WTC11 (cell line): ENCODE results near the gene ITPK1. TPM values are rescaled to one million over a fixed set of nuclear protein-coding genes. Genes with fewer than 3 reads are reported as not detected.

ENCODE experiments used
- ATAC-seq: fragments of 200-7000 bp; cut with Tn5 transposase; 2 replicates; pipeline ENCODE4 v1.10.0; 2021; ENCODE audit warnings: mild to moderate bottlenecking, moderate library complexity
- CTCF ChIA-PET: fragments of 300-600 bp; sonication (Branson Sonifier 250); formaldehyde crosslinking; loops from one replicate; lab custom pipeline; 2021; ENCODE audit warnings: antibody characterized with exemption; lab: Charles Lee
- POLR2A ChIA-PET: fragments of 350-600 bp; sonication (Branson Sonifier 250); formaldehyde crosslinking; loops from one replicate; lab custom pipeline; 2021; ENCODE audit warnings: antibody characterized with exemption; lab: Charles Lee
- DNase-seq: peaks from one replicate; pipeline ENCODE4 v3.0.0; 2021; ENCODE audit warnings: low spot score
- H3K27ac Mint-ChIP-seq: 2 replicates; pipeline ENCODE4 v1.8.0; 2021; ENCODE audit warnings: mixed read lengths
- H3K27me3 Mint-ChIP-seq: 2 replicates; pipeline ENCODE4 v1.8.0; 2021; ENCODE audit warnings: low read depth, mild to moderate bottlenecking, moderate library complexity, mixed read lengths
- H3K36me3 Mint-ChIP-seq: 2 replicates; pipeline ENCODE4 v1.8.0; 2021; ENCODE audit warnings: mixed read lengths
- H3K4me1 Mint-ChIP-seq: 2 replicates; pipeline ENCODE4 v1.8.0; 2022; ENCODE audit warnings: mixed read lengths
- H3K4me3 Mint-ChIP-seq: 2 replicates; pipeline ENCODE4 v1.8.0; 2021; ENCODE audit warnings: mild to moderate bottlenecking, moderate library complexity, mixed read lengths
- H3K9me3 Mint-ChIP-seq: 2 replicates; pipeline ENCODE4 v1.8.0; 2021; ENCODE audit warnings: mixed read lengths
- CBFB ChIP-seq: sonication (generic); formaldehyde crosslinking; IDR thresholded peaks from 2 replicates; pipeline ENCODE4 v1.8.1; 2022; ENCODE audit warnings: mild to moderate bottlenecking, low read depth, missing genetic modification reagents
- EMX1 ChIP-seq: fragments of 250-450 bp; sonication (Bioruptor Pico); IDR thresholded peaks from 2 replicates; pipeline ENCODE4 v1.8.0; 2021; ENCODE audit warnings: mild to moderate bottlenecking
- JAZF1 ChIP-seq: fragments of 250-450 bp; sonication (Bioruptor Pico); IDR thresholded peaks from 2 replicates; pipeline ENCODE4 v1.9.0; 2021; ENCODE audit warnings: moderate library complexity, mild to moderate bottlenecking, inconsistent platforms
- NFATC4 ChIP-seq: fragments of 250-450 bp; sonication (Bioruptor Pico); IDR thresholded peaks from 2 replicates; pipeline ENCODE4 v1.9.0; 2021; ENCODE audit warnings: mild to moderate bottlenecking
- NFE2L1 ChIP-seq: sonication (generic); formaldehyde crosslinking; IDR thresholded peaks from 2 replicates; pipeline ENCODE4 v1.8.1; 2023; ENCODE audit warnings: missing genetic modification reagents
- NFYB ChIP-seq: sonication (generic); formaldehyde crosslinking; conservative IDR thresholded peaks from 2 replicates; pipeline ENCODE4 v1.8.0; 2022; ENCODE audit warnings: low read depth, missing genetic modification reagents
- PRRX2 ChIP-seq: fragments of 250-450 bp; sonication (Bioruptor Pico); IDR thresholded peaks from 2 replicates; pipeline ENCODE4 v1.8.0; 2021; ENCODE audit warnings: mild to moderate bottlenecking
- RORB ChIP-seq: fragments of 250-450 bp; sonication (Bioruptor Pico); IDR thresholded peaks from 2 replicates; pipeline ENCODE4 v1.9.0; 2021; ENCODE audit warnings: mild to moderate bottlenecking
- ZNF423 ChIP-seq: fragments of 250-450 bp; sonication (Bioruptor Pico); IDR thresholded peaks from 2 replicates; pipeline ENCODE4 v2.1.2; 2022; ENCODE audit warnings: mild to moderate bottlenecking, moderate library complexity
- total RNA-seq: library from RNA; stranded (reverse); gene quantifications from 3 replicates; pipeline ENCODE4 v1.2.3, GENCODE V29; 2021
- TF ChIP-seq, protein P1 (sequence below): sonication (generic); formaldehyde crosslinking; conservative IDR thresholded peaks from 2 replicates; pipeline ENCODE4 v1.8.1; 2023; ENCODE audit warnings: mild to moderate bottlenecking, low read depth, missing genetic modification reagents, moderate library complexity
- TF ChIP-seq, protein P2 (sequence below): fragments of 250-450 bp; sonication (Bioruptor Pico); IDR thresholded peaks from 2 replicates; pipeline ENCODE4 v1.8.0; 2021; ENCODE audit warnings: mild to moderate bottlenecking
- TF ChIP-seq, protein P3 (sequence below): fragments of 250-450 bp; sonication (Bioruptor Pico); IDR thresholded peaks from 2 replicates; pipeline ENCODE4 v1.9.0; 2021; ENCODE audit warnings: mild to moderate bottlenecking
- TF ChIP-seq, protein P4 (sequence below): sonication (generic); formaldehyde crosslinking; IDR thresholded peaks from 2 replicates; pipeline ENCODE4 v1.8.1; 2023; ENCODE audit warnings: mild to moderate bottlenecking, missing genetic modification reagents
- TF ChIP-seq, protein P5 (sequence below): sonication (generic); formaldehyde crosslinking; IDR thresholded peaks from 2 replicates; pipeline ENCODE4 v1.8.1; 2023; ENCODE audit warnings: mild to moderate bottlenecking, missing genetic modification reagents, borderline replicate concordance
- TF ChIP-seq, protein P6 (sequence below): sonication (generic); formaldehyde crosslinking; IDR thresholded peaks from 2 replicates; pipeline ENCODE4 v1.8.1; 2022; ENCODE audit warnings: missing genetic modification reagents, borderline replicate concordance
- TF ChIP-seq, protein P7 (sequence below): sonication (generic); formaldehyde crosslinking; IDR thresholded peaks from 2 replicates; pipeline ENCODE4 v1.8.1; 2022; ENCODE audit warnings: mild to moderate bottlenecking, missing genetic modification reagents, moderate library complexity, borderline replicate concordance
- TF ChIP-seq, protein P8 (sequence below): fragments of 250-450 bp; sonication (Bioruptor Pico); IDR thresholded peaks from 2 replicates; pipeline ENCODE4 v2.1.2; 2022; ENCODE audit warnings: mild to moderate bottlenecking, moderate library complexity

Gene ITPK1
- total RNA-seq, 1 experiment from 2014 or later, result 144 TPM

DNA sequence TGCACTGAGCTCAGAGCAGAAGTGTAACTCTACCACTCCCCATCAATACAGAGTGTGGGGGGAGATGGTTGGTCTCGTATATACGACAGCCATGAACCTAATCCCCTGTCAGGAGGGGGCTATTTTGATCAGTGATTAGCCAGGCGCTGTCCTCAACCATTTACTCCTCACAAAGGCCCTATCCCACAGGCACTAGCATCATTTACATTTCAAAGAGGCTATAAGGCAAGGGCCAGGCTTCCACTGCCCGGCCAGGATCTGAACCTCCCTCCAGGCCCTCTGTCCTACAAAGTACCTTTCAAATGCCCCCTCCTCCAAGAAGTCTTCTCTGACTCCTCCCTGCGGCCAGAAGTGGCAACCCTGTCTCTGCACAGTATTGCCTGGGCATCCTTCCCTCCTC is 74.7 kb downstream of the ITPK1 start:
- CTCF ChIA-PET, result interaction anchor here (1.1 to 3.0 kb wide), 4 partner anchors 64 to 138 kb away, joined by 4 to 18 read pairs (median 8); no protein-coding TSS in a partner anchor
- peaks cover 93% of the 10 kb centered on the region for H3K4me1 Mint-ChIP-seq
- ATAC-seq (peak; percentile 79), DNase-seq (peak; percentile 54)
- POLR2A ChIA-PET, result no interaction called here
- H3K9me3 Mint-ChIP-seq, result no peaks in the 10 kb centered on the region
- H3K4me3 Mint-ChIP-seq, result peak overlapping the region; percentile 30; the same call in 1 of the 2 replicates
- H3K27me3 Mint-ChIP-seq, result no peaks in the 10 kb centered on the region
- peak overlapping the region; percentile 73 for H3K27ac Mint-ChIP-seq
- TF ChIP-seq NFATC4 (CRISPR knock-in tag) (no peak), JAZF1 (CRISPR knock-in tag) (no peak), PRRX2 (CRISPR knock-in tag) (no peak)
- no peaks in the 10 kb centered on the region for H3K36me3 Mint-ChIP-seq

DNA sequence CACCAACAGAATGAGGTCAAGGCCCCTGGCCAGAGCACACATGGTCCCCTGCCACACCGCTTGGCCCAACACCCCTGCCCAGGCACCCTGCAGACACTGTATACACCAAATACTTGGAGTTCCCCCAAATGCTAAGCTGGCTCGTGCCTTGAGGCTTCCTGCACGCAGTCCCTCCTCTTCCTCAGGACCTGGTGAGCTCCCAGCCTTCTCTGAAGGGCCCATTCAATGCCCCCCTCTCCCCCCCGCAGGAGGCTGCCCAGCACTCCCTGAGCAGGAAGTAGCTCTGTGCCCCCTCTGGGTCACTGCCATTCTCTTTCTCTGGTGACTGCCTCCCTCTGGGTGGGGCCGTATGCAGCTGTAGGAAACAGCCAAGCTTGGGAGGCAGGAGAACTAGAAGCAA is 75.3 kb downstream of the ITPK1 start:
- H3K4me3 Mint-ChIP-seq, result no peak overlapping the region
- peaks cover 87% of the 10 kb centered on the region for H3K4me1 Mint-ChIP-seq
- no peaks in the 10 kb centered on the region for H3K9me3 Mint-ChIP-seq
- no peaks in the 10 kb centered on the region for H3K27me3 Mint-ChIP-seq
- ATAC-seq (0 out of 2 replicates have a peak, but pooled peaks have one; percentile 1), DNase-seq (no peak)
- CTCF ChIA-PET, result interaction anchor here (1.1 to 3.0 kb wide), 4 partner anchors 65 to 139 kb away, joined by 4 to 18 read pairs (median 8); no protein-coding TSS in a partner anchor
- H3K36me3 Mint-ChIP-seq, result no peaks in the 10 kb centered on the region
- POLR2A ChIA-PET, result no interaction called here
- H3K27ac Mint-ChIP-seq, result peak overlapping the region; percentile 73; the same call in 1 of the 2 replicates
- no peak for TF ChIP-seq NFYB (CRISPR knock-in tag)
- TF ChIP-seq, protein P1, sequence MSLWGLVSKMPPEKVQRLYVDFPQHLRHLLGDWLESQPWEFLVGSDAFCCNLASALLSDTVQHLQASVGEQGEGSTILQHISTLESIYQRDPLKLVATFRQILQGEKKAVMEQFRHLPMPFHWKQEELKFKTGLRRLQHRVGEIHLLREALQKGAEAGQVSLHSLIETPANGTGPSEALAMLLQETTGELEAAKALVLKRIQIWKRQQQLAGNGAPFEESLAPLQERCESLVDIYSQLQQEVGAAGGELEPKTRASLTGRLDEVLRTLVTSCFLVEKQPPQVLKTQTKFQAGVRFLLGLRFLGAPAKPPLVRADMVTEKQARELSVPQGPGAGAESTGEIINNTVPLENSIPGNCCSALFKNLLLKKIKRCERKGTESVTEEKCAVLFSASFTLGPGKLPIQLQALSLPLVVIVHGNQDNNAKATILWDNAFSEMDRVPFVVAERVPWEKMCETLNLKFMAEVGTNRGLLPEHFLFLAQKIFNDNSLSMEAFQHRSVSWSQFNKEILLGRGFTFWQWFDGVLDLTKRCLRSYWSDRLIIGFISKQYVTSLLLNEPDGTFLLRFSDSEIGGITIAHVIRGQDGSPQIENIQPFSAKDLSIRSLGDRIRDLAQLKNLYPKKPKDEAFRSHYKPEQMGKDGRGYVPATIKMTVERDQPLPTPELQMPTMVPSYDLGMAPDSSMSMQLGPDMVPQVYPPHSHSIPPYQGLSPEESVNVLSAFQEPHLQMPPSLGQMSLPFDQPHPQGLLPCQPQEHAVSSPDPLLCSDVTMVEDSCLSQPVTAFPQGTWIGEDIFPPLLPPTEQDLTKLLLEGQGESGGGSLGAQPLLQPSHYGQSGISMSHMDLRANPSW, result no peak
- TF ChIP-seq, protein P2, sequence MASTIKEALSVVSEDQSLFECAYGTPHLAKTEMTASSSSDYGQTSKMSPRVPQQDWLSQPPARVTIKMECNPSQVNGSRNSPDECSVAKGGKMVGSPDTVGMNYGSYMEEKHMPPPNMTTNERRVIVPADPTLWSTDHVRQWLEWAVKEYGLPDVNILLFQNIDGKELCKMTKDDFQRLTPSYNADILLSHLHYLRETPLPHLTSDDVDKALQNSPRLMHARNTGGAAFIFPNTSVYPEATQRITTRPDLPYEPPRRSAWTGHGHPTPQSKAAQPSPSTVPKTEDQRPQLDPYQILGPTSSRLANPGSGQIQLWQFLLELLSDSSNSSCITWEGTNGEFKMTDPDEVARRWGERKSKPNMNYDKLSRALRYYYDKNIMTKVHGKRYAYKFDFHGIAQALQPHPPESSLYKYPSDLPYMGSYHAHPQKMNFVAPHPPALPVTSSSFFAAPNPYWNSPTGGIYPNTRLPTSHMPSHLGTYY (CRISPR knock-in tag), result no peak
- TF ChIP-seq, protein P3, sequence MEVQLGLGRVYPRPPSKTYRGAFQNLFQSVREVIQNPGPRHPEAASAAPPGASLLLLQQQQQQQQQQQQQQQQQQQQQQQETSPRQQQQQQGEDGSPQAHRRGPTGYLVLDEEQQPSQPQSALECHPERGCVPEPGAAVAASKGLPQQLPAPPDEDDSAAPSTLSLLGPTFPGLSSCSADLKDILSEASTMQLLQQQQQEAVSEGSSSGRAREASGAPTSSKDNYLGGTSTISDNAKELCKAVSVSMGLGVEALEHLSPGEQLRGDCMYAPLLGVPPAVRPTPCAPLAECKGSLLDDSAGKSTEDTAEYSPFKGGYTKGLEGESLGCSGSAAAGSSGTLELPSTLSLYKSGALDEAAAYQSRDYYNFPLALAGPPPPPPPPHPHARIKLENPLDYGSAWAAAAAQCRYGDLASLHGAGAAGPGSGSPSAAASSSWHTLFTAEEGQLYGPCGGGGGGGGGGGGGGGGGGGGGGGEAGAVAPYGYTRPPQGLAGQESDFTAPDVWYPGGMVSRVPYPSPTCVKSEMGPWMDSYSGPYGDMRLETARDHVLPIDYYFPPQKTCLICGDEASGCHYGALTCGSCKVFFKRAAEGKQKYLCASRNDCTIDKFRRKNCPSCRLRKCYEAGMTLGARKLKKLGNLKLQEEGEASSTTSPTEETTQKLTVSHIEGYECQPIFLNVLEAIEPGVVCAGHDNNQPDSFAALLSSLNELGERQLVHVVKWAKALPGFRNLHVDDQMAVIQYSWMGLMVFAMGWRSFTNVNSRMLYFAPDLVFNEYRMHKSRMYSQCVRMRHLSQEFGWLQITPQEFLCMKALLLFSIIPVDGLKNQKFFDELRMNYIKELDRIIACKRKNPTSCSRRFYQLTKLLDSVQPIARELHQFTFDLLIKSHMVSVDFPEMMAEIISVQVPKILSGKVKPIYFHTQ, result no peak
- no peak for TF ChIP-seq EMX1 (CRISPR knock-in tag)
- TF ChIP-seq CBFB (CRISPR knock-in tag), result no peak
- TF ChIP-seq ZNF423 (CRISPR knock-in tag), result no peak
- TF ChIP-seq, protein P4, sequence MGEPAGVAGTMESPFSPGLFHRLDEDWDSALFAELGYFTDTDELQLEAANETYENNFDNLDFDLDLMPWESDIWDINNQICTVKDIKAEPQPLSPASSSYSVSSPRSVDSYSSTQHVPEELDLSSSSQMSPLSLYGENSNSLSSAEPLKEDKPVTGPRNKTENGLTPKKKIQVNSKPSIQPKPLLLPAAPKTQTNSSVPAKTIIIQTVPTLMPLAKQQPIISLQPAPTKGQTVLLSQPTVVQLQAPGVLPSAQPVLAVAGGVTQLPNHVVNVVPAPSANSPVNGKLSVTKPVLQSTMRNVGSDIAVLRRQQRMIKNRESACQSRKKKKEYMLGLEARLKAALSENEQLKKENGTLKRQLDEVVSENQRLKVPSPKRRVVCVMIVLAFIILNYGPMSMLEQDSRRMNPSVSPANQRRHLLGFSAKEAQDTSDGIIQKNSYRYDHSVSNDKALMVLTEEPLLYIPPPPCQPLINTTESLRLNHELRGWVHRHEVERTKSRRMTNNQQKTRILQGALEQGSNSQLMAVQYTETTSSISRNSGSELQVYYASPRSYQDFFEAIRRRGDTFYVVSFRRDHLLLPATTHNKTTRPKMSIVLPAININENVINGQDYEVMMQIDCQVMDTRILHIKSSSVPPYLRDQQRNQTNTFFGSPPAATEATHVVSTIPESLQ (CRISPR knock-in tag), result no peak
- no peak for TF ChIP-seq RORB (CRISPR knock-in tag)
- TF ChIP-seq, protein P5, sequence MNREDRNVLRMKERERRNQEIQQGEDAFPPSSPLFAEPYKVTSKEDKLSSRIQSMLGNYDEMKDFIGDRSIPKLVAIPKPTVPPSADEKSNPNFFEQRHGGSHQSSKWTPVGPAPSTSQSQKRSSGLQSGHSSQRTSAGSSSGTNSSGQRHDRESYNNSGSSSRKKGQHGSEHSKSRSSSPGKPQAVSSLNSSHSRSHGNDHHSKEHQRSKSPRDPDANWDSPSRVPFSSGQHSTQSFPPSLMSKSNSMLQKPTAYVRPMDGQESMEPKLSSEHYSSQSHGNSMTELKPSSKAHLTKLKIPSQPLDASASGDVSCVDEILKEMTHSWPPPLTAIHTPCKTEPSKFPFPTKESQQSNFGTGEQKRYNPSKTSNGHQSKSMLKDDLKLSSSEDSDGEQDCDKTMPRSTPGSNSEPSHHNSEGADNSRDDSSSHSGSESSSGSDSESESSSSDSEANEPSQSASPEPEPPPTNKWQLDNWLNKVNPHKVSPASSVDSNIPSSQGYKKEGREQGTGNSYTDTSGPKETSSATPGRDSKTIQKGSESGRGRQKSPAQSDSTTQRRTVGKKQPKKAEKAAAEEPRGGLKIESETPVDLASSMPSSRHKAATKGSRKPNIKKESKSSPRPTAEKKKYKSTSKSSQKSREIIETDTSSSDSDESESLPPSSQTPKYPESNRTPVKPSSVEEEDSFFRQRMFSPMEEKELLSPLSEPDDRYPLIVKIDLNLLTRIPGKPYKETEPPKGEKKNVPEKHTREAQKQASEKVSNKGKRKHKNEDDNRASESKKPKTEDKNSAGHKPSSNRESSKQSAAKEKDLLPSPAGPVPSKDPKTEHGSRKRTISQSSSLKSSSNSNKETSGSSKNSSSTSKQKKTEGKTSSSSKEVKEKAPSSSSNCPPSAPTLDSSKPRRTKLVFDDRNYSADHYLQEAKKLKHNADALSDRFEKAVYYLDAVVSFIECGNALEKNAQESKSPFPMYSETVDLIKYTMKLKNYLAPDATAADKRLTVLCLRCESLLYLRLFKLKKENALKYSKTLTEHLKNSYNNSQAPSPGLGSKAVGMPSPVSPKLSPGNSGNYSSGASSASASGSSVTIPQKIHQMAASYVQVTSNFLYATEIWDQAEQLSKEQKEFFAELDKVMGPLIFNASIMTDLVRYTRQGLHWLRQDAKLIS (CRISPR knock-in tag), result no peak
- TF ChIP-seq, protein P6, sequence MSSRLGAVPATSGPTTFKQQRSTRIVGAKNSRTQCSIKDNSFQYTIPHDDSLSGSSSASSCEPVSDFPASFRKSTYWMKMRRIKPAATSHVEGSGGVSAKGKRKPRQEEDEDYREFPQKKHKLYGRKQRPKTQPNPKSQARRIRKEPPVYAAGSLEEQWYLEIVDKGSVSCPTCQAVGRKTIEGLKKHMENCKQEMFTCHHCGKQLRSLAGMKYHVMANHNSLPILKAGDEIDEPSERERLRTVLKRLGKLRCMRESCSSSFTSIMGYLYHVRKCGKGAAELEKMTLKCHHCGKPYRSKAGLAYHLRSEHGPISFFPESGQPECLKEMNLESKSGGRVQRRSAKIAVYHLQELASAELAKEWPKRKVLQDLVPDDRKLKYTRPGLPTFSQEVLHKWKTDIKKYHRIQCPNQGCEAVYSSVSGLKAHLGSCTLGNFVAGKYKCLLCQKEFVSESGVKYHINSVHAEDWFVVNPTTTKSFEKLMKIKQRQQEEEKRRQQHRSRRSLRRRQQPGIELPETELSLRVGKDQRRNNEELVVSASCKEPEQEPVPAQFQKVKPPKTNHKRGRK (CRISPR knock-in tag), result no peak
- TF ChIP-seq, protein P7, sequence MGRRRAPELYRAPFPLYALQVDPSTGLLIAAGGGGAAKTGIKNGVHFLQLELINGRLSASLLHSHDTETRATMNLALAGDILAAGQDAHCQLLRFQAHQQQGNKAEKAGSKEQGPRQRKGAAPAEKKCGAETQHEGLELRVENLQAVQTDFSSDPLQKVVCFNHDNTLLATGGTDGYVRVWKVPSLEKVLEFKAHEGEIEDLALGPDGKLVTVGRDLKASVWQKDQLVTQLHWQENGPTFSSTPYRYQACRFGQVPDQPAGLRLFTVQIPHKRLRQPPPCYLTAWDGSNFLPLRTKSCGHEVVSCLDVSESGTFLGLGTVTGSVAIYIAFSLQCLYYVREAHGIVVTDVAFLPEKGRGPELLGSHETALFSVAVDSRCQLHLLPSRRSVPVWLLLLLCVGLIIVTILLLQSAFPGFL (CRISPR knock-in tag), result no peak
- TF ChIP-seq, protein P8, sequence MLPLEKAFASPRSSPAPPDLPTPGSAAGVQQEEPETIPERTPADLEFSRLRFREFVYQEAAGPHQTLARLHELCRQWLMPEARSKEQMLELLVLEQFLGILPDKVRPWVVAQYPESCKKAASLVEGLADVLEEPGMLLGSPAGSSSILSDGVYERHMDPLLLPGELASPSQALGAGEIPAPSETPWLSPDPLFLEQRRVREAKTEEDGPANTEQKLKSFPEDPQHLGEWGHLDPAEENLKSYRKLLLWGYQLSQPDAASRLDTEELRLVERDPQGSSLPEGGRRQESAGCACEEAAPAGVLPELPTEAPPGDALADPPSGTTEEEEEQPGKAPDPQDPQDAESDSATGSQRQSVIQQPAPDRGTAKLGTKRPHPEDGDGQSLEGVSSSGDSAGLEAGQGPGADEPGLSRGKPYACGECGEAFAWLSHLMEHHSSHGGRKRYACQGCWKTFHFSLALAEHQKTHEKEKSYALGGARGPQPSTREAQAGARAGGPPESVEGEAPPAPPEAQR (CRISPR knock-in tag), result no peak
- no peak for TF ChIP-seq PRRX2 (CRISPR knock-in tag)
- no peak for TF ChIP-seq NFE2L1 (CRISPR knock-in tag)
